Left ventricle myocardium inferior (tissue), 1 donor: ENCODE data around the gene SRSF11. TPM values are rescaled to one million over a fixed set of nuclear protein-coding genes. Genes with fewer than 3 reads are reported as not detected.

ENCODE experiments used
- DNase-seq: peaks from one replicate; pipeline ENCODE4 v3.0.0-alpha.2; 2020
- H3K27ac ChIP-seq: fragments of 200-600 bp; replicated peaks from 2 replicates; pipeline ENCODE4 v1.8.0; 2021
- H3K27me3 ChIP-seq: fragments of 200-600 bp; 2 replicates; pipeline ENCODE4 v1.8.0; 2021; ENCODE audit warnings: low read depth
- H3K36me3 ChIP-seq: fragments of 200-600 bp; 2 replicates; pipeline ENCODE4 v1.8.0; 2021
- H3K4me1 ChIP-seq: fragments of 200-600 bp; 2 replicates; pipeline ENCODE4 v1.8.0; 2021
- H3K4me3 ChIP-seq: fragments of 200-600 bp; 2 replicates; pipeline ENCODE4 v1.8.0; 2021; ENCODE audit warnings: mild to moderate bottlenecking, moderate library complexity
- H3K9me3 ChIP-seq: fragments of 200-600 bp; replicated peaks from 2 replicates; pipeline ENCODE4 v1.8.0; 2021
- CTCF ChIP-seq: fragments of 200-600 bp; IDR thresholded peaks from 2 replicates; pipeline ENCODE4 v1.8.0; 2021; ENCODE audit warnings: antibody characterized with exemption, mild to moderate bottlenecking, borderline replicate concordance
- intact Hi-C: fragments of 100-400 bp; cut with micrococcal nuclease; formaldehyde crosslinking; loops from one replicate; pipeline ENCODE4 v1.11.0; 2022
- total RNA-seq: library from RNA; stranded (reverse); fragmentation: NEBNext Ultra II Directional; extraction: Animal tissue kit (Norgen Biotek cat#: 25700); gene quantifications from one replicate; pipeline ENCODE4 v1.2.1, GENCODE V29; 2021
- donor health status: DM: no; HTN: yes; CAD: no; lungs with severe emphysema.

SRSF11 gene
- total RNA-seq, 1 donor from 2014 or later, result 48.6 TPM

- Histone ChIP-seq H3K4me3 (no peak overlapping the region), H3K4me1 (no peaks in the 10 kb centered on the region), H3K36me3 (no peaks in the 10 kb centered on the region), H3K27me3 (no peaks in the 10 kb centered on the region), H3K9me3 (peaks cover 5% of the 10 kb centered on the region), H3K27ac (no peak overlapping the region)
- no peak for TF ChIP-seq CTCF
- DNase-seq, result no peak
- intact Hi-C loops, result no loop called here
These were observed 26.6 kb upstream of the SRSF11 start for GRCh38 chr1:70194601-70195000.

GRCh38 chr1:70195342-70195741 lies 25.8 kb upstream of the SRSF11 start:
- Histone ChIP-seq H3K4me3 (no peak overlapping the region), H3K27me3 (no peaks in the 10 kb centered on the region), H3K4me1 (no peaks in the 10 kb centered on the region), H3K9me3 (peaks cover 5% of the 10 kb centered on the region), H3K27ac (no peak overlapping the region), H3K36me3 (no peaks in the 10 kb centered on the region)
- no peak for TF ChIP-seq CTCF
- DNase-seq, result no peak
- intact Hi-C loops, result no loop called here

GRCh38 chr1:70196333-70196732 lies 24.8 kb upstream of the SRSF11 start:
- intact Hi-C loops, result no loop called here
- DNase-seq, result no peak
- H3K4me1 ChIP-seq, result no peaks in the 10 kb centered on the region
- TF ChIP-seq CTCF, result no peak
- H3K4me3 ChIP-seq, result no peak overlapping the region
- no peaks in the 10 kb centered on the region for H3K36me3 ChIP-seq
- no peaks in the 10 kb centered on the region for H3K27me3 ChIP-seq
- peaks cover 5% of the 10 kb centered on the region for H3K9me3 ChIP-seq
- H3K27ac ChIP-seq, result no peak overlapping the region

- no peak overlapping the region for H3K4me3 ChIP-seq
- H3K4me1 ChIP-seq, result peaks cover 30% of the 10 kb centered on the region
- no peaks in the 10 kb centered on the region for H3K9me3 ChIP-seq
- intact Hi-C loops, result no loop called here
- H3K27ac ChIP-seq, result no peak overlapping the region
- DNase-seq, result no peak
- TF ChIP-seq CTCF, result no peak
- no peaks in the 10 kb centered on the region for H3K36me3 ChIP-seq
- no peaks in the 10 kb centered on the region for H3K27me3 ChIP-seq
These were observed 21.1 kb upstream of the SRSF11 start for GRCh38 chr1:70200065-70200464.

- Histone ChIP-seq H3K27me3 (no peaks in the 10 kb centered on the region), H3K9me3 (no peaks in the 10 kb centered on the region), H3K27ac (no peak overlapping the region), H3K36me3 (no peaks in the 10 kb centered on the region), H3K4me1 (peaks cover 46% of the 10 kb centered on the region), H3K4me3 (no peak overlapping the region)
- intact Hi-C loops, result no loop called here
- DNase-seq, result no peak
- TF ChIP-seq CTCF, result no peak
These were observed 18.9 kb upstream of the SRSF11 start for GRCh38 chr1:70202173-70202758.
